ENCODE data around the gene TRPC6.
"Not testable (repeated sequence)": the region's sequence is repeated elsewhere in the genome, so short reads cannot be mapped to it uniquely, and the experiment has no call there.

TRPC6 gene

DNA sequence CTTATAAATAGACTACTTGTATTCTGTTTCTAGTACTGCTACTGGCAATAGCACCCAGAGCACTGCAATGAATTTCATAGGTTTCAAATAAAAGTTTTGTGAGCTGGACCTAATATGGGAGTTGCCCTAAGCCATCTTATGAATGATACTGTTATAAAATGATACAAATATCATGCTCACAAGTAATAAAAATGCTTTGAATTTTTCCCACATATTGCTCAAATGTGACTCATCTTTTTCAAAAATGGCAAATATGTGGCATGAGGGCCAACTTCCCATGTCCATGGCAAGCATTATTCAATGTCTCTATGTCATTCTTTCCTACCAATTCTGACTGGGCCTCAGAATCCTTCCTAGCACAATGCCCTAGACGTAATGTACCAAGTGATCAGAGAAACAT is 137.6 kb downstream of the TRPC6 start:
- DNase-seq: no peak

DNA sequence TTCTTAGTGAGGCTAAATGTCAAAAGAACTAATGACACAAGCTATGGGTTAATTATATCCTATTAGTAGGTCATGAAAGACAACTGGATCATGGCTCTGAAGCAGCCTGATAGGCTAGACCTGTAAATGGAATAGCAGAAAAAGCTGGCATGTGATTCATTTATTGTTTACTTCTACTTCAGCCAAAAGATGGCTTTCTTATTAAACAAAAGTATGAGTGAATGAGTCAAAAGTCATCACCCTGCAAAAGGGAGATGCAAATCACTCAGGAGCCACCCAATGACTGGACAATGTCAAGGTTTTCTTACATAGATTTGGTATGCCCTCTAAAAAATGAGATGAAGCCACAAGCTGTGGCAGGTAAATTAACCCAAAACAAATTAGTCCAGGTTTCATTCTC is 138.0 kb downstream of the TRPC6 start:
- DNase-seq: no peak

DNA sequence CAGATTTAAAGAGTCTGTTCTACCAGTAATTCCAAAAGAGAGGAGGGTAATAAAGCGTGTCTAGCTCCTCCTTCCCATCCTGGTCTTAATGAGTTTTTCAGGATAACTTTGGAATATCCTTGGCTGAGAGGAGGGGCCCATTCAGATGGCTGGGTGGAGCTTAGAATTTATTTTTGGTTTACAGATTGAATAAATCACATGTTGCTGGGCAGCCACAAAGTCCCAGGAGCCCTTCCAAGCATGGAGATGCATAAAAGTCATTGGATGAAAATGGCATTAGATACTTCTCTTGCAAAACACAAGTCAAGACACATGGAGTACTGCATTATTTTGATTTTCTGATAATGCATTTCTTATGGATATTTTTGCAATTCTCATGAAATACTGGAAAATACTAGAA is 139.0 kb downstream of the TRPC6 start:
- no peak for DNase-seq

DNA sequence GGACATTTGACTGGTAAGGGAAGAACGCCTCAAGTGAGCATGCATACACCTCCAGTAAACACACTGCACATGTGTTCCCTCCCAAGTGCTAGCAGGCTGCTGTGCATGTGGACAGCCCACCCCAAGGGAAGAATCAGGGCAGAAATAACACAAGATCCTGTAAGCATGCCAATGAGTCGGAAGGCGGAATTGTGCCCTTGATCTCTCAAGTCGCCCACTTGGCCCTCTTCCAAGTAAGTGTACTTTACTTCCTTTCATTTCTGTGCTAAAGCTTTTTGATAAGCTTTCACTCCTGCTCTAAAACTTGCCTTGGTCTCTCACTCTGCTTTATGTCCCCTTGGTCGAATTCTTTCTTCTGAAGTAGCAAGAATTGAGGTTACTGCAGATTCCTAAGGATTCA is 139.6 kb downstream of the TRPC6 start:
- DNase-seq: no peak

DNA sequence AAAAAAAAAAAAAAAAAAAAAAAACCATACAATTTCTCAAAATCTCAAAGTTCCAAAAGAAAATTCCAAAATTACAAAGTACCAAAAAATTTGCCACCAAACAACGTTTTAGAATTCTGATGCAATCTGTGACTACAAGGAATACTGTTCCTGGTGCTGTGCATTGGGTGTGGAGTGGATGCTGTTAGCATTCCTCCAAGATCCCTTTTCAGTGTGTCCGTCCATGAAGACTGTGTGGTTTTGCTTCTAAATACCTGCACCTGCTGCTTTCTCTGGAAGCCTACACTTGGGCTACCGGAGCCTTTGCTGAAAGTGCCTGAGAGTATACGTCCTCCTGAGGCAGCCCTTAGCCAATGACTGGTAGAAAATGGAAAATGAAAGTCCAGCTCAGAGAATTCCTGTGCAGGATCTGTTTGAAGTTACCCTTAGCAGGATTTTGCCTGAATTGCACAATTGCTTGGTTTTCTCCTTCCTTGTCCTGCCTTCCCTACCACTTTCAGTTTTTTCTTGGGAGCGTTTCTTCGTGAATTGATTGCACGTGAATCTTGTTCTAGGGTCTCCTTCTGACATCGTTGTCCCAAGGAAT is 140.8 kb downstream of the TRPC6 start:
- no peak for DNase-seq

DNA sequence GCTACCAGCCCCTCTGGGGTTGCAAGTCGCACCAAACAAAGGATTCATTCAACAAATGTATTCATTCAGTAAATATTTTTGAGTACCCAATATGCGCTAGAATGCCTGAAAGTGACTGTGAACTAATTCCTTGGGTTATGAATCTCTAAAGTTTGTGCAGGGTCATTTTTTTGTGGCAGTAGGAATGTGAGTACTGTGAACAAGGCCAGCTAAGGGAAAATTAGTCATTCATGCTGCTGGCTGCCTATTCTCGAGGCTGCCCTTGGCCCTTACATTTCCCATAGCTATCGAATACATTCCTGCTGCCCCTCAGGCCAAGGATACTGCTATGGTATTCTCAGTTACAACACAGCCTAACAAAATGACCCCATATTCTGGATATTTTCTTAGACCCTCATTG is 141.6 kb downstream of the TRPC6 start:
- no peak for DNase-seq

DNA sequence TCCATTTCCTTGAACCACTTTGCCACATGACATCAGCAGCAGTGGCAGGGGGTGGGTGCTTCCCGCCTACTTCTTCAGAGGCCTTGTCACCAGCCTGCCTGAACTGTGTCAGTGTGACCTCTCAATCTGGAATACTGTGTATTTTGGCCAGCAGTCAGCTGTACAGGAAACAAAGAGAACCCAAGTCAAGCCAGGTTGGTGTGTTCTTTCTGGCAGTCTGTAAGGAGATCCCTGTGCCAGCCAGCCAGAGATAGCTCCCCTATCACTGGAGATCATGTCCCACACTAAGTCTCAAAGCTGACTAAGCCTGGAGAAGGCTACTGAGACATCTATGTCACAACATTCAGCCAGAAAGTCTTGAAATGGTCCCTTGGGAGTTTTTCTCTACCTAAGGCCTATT is 142.1 kb downstream of the TRPC6 start:
- DNase-seq: no peak

DNA sequence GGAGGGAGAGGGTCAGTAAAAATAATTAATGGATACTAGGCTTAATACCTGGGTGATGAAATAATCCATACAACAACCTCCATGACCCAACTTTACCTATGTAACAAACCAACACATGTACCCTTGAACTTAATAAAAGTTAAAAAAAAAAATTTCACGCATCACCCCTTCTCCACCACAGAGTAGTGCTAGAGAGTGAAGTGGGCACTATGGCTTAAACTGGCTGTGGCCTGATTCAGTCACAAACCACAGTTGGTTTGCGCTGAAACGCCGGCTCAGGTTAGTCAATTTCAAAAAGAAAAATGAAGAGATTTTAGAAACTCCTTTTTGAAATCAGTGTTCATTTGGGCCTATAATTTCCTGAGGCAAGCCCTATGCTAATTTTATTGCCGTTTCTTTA is 144.3 kb downstream of the TRPC6 start:
- DNase-seq: no peak

DNA sequence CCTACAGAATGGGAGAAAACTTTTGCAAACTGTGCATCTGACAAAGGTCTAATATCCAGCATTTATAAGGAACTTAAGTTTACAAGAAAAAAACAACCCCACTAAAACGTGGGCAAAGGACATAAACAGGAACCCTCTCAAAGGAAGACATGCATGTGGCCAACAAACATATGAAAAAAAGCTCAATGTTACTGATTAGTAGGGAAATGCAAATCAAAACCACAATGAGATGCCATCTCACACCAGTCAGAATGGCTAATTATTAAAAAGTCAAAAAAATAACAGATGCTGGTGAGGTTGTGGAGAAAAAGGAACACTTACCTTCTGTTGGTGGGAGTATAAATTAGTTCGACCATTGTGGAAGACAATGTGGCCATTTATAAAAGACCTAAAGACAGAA is 145.1 kb downstream of the TRPC6 start:
- DNase-seq: not testable (repeated sequence)

DNA sequence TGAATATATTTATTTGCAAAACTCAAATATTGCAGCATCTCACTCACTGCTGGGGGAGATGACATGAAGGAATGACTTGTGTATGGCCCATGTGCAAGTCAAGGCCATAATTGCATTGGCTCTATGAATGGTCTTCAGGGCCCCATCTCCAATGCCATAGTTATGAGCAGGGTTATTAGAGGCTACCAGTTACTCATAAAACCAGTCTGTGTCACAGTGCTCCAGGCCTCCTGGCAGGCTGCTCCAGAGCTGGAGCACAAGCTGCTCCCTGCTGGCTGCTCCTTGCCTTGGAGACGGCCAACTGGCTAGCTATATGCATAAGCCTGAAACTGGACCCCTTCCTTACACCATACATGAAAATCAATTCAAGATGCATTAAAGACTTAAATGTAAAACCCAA is 145.7 kb downstream of the TRPC6 start:
- DNase-seq: no peak

DNA sequence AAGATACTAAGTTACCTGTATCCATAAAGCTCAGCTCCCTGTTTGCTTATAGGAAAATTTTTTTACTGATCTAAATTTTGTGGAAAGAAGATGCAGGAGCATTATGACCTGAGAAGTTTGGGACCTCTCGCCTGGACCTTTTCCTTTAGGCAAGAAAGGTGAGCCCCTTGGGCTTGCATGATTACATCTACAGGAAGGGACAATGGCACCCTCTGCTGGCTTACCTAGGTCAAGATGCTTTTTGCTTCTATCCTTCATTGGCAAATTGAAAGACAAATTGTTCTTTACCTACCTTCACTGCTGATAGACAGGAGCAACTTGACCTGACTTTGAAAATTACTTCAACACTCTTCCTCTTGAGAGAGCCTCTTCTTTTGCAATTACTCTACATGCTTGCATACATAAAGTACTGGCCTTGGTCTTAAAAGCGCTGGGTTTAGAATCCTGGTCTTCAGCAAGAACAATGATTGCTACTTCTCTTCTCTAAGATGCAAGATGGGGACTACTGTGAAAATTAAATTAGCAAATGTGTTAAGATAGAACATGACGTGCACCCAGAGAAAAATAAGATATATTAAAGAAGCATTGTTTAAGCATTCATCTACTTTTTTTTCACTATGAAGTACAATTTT is 147.2 kb downstream of the TRPC6 start:
- no peak for DNase-seq

DNA sequence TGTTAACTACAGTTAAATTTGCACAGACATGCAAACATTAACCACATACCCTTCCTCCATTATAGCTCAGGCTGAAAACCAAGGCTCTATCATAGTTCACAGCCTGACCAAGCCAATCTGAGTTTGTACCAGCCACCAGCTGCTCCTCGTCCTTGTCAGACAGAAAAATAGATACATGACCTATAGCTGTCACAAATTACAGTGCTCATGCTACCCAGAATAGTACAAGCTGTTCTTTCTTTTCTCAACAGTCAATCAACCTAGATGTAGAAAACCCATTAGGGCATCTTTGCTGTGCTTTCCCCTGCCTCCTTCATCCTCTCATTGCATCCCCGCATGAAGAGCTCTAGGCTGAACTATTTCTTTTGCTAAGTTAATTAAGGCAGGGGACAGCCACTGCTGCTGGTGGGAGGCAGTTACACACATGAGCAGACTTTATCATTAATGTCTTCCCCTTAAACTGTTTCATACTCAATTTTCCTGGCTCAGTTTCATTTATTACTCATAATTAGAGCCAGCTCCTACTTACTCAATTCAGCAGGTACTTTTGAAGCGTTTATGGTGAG is 148.3 kb downstream of the TRPC6 start:
- DNase-seq: no peak

DNA sequence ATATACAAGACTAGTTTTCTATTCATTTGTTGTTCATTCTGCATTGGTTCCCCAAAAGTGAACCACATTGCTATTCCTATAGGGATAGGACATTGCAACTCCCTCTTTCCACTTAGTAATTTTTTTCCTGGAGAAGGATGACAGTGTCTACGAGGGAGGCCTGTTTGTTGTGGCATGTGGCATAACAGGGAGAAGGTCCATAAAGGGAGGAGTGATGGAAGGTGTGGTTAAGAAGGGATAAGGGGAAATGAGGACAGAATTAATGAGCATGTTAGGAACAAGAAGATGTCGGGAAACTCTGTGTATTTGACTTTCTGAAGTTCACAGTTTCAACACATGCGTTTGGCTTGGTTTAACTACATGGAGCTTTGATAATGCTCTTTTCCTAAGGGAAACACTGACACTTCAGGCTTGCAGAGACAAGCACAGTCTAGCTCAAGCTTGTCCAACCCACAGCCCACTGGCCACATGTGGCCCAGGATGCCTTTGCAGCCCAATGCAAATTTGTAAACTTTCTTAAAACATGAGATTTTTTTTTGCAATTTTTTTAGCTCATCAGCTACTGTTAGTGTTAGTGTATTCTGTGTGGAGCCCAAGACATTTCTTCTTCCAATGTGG is 149.7 kb downstream of the TRPC6 start:
- DNase-seq: no peak

DNA sequence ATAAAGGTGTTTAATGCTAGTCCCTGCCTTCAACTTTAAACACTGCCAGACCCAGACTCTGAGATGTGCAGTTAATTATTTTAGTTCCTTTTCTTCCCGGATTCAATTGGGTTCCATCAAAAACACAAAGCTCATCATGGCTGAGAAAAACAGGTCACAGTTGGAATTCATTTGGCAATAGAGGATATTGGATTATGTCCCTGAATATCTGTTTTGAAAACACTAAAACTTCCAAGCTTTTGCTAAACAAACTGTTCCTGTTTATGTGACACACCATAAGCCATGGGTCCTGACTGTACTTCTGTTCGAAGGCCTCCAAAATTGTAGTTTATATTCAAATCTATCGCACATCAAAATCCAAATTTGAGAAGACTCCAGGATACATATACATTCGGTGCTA is 150.7 kb downstream of the TRPC6 start:
- no peak for DNase-seq

DNA sequence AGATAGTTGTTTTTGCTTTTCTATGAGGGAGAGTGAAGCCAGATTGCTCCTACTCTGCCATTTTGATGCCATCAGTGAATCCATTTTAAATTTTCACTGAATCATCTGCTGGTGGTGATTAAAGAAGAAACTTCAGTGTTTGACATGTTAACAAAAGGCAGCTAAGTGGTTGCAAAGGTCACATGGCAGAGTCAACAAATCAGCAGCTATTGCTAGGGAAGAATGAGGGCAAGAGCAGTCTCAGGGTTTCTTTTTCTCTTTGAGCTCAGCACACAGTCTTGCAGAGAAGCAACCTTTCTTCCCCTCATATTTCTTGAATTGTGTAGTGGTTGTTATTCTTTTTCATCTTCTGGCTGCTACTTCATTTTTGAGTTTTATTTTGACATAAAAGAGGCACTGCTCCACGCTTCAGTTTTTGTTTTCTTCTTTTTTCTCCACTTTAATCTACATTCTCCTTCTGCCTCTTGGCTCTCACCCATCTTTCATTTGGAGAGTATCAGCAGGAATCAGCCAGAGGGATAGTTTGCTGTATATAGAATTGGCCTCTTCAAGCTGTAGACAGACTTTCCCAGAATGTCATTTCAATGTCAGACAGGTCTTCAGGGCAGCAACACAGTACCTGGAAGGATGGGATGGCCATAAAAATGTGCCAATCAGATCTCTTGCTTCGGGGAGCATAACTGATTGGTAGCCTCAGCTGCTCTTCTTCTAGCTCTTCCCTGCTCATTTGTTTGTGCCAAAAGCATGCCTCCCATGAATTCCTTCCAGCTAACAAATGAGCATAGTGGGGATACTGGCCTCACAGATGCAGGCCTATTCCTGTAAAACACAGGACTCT is 153.9 kb downstream of the TRPC6 start:
- DNase-seq: no peak

DNA sequence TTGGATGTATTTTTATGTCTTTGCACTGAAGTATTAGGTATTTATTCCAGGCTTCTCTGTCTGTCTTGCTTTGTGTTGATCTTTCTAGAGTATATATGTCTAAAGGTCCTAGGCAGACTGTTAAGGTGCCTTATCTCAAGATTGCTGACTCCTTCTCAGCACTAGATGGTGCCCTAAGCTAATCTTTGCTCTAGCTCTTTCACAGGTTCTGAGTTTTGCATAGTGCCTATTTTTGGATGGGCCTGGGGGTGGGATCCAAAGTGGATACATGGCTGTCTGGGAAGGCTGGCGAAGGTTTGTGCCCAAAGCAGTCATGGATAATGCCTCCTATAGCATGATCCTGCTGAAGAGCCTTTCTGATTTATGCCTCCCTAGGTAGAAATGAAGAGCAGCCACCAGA is 154.9 kb downstream of the TRPC6 start:
- DNase-seq: no peak

DNA sequence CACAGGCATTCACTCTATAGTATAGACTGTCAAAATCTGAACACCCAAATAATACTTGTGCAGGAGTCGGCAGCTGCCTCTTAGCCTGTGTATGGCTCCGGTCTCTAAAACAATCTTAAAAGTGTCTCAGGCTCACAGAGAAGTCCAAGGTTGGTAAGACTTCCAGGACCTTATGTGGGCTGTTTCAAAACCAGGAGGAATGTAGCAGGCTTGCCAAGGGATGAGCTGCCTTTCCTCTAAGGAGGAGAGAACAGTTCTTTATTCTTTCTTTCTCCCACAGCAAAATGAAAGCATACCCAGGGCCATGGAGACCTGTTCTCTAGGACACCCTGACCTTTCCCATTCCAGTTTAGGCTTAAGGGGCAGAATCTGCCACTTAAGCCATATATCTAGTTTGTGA is 176.5 kb downstream of the TRPC6 start:
- no peak for DNase-seq
